ENCODE measurements around the gene MMADHC.

The MMADHC gene

GRCh38 chr2:149559341-149560068, 28.1 kb downstream of the MMADHC start:
- no peak for DNase-seq (ENCODE audit: low spot score)
- no peak for FAIRE-seq

- no peak for FAIRE-seq
- DNase-seq (ENCODE audit: low spot score) = no peak
These were observed 31.1 kb downstream of the MMADHC start for GRCh38 chr2:149556452-149556851.

- no peak for FAIRE-seq
- no peak for DNase-seq (ENCODE audit: low spot score)
These were observed 34.7 kb downstream of the MMADHC start for GRCh38 chr2:149552830-149553229.

GRCh38 chr2:149552226-149552625, 35.3 kb downstream of the MMADHC start:
- DNase-seq (ENCODE audit: low spot score) (no peak), FAIRE-seq (no peak)

- FAIRE-seq (no peak), DNase-seq (ENCODE audit: low spot score) (no peak)
These were observed 42.9 kb downstream of the MMADHC start for GRCh38 chr2:149544692-149545091.

GRCh38 chr2:149543845-149544244, 43.7 kb downstream of the MMADHC start:
- DNase-seq (ENCODE audit: low spot score) (no peak), FAIRE-seq (no peak)

GRCh38 chr2:149540138-149540537, 47.4 kb downstream of the MMADHC start:
- DNase-seq (ENCODE audit: low spot score) = no peak
- no peak for FAIRE-seq

- no peak for DNase-seq (ENCODE audit: low spot score)
- FAIRE-seq = no peak
These were observed 49.3 kb downstream of the MMADHC start for GRCh38 chr2:149538138-149538833.

- FAIRE-seq (no peak), DNase-seq (ENCODE audit: low spot score) (no peak)
These were observed 50.4 kb downstream of the MMADHC start for GRCh38 chr2:149537092-149537726.

GRCh38 chr2:149536649-149537048, 50.9 kb downstream of the MMADHC start:
- FAIRE-seq (no peak), DNase-seq (ENCODE audit: low spot score) (no peak)

- no peak for DNase-seq (ENCODE audit: low spot score)
- no peak for FAIRE-seq
These were observed 52.9 kb downstream of the MMADHC start for GRCh38 chr2:149534674-149535073.

GRCh38 chr2:149528983-149529382, 58.6 kb downstream of the MMADHC start:
- DNase-seq (ENCODE audit: low spot score) (no peak), FAIRE-seq (no peak)

GRCh38 chr2:149527998-149528755, 59.4 kb downstream of the MMADHC start:
- DNase-seq (ENCODE audit: low spot score) = no peak

GRCh38 chr2:149526689-149527088, 60.9 kb downstream of the MMADHC start:
- FAIRE-seq (no peak), DNase-seq (ENCODE audit: low spot score) (no peak)

More at GRCh38 chr2:149527998-149528755, 59.4 kb downstream of the MMADHC start:
- no peak for FAIRE-seq

GRCh38 chr2:149525323-149525722, 62.3 kb downstream of the MMADHC start:
- FAIRE-seq (no peak), DNase-seq (ENCODE audit: low spot score) (no peak)
